SU-DHL-6 (cell line): ENCODE data around the gene NLGN3.

Experiments used
- CTCF ChIP-seq: fragments of 200-600 bp; sonication (generic); IDR thresholded peaks from one replicate; pipeline ENCODE4 v1.5.1; 2017; ENCODE audit warnings: antibody characterized with exemption, mild to moderate bottlenecking, low read length, moderate library complexity; ENCODE audit not compliant: insufficient read depth, poor library complexity, severe bottlenecking
- EZH2phosphoT487 ChIP-seq: fragments of 200-600 bp; sonication (generic), shearing (Covaris generic); conservative IDR thresholded peaks from 2 replicates; pipeline ENCODE4 v1.6.1; 2018; ENCODE audit warnings: mild to moderate bottlenecking, antibody characterized with exemption, low read length, moderate library complexity, mixed read lengths

- no peak for TF ChIP-seq CTCF
- no peak for TF ChIP-seq EZH2phosphoT487
These were observed 49.6 kb upstream of the NLGN3 start for GRCh38 chrX:71095033-71095432.
